Measurements from ENCODE around the gene APOL1.

Gene APOL1

GRCh38 chr22:36233796-36234195, 19.1 kb upstream of the APOL1 start:
- DNase-seq (ENCODE audit: insufficient read length, low spot score): no peak
- TF ChIP-seq POLR2AphosphoS5 (IDR thresholded peaks at IDR 0.05; ENCODE audit: low read depth, low read length) (no peak), TAF1 (IDR thresholded peaks at IDR 0.05; ENCODE audit: low read depth, low read length) (no peak), POU2F2 (IDR thresholded peaks at IDR 0.05; ENCODE audit: low read depth, low read length) (no peak), SPI1 (IDR thresholded peaks at IDR 0.05; ENCODE audit: low read depth, low read length) (no peak), PAX5 (IDR thresholded peaks at IDR 0.05; ENCODE audit: insufficient read depth, low read length, severe bottlenecking) (no peak), POLR2A (IDR thresholded peaks at IDR 0.05; ENCODE audit: low read depth, low read length) (no peak)
- FAIRE-seq: no peak

- DNase-seq (ENCODE audit: insufficient read length, low spot score) (no peak), FAIRE-seq (no peak)
- no peak for TF ChIP-seq POU2F2 (IDR thresholded peaks at IDR 0.05; ENCODE audit: low read depth, low read length)
- no peak for TF ChIP-seq POLR2A (IDR thresholded peaks at IDR 0.05; ENCODE audit: low read depth, low read length)
- no peak for TF ChIP-seq TAF1 (IDR thresholded peaks at IDR 0.05; ENCODE audit: low read depth, low read length)
- TF ChIP-seq SPI1 (IDR thresholded peaks at IDR 0.05; ENCODE audit: low read depth, low read length): no peak
- TF ChIP-seq PAX5 (IDR thresholded peaks at IDR 0.05; ENCODE audit: insufficient read depth, low read length, severe bottlenecking): no peak
- no peak for TF ChIP-seq POLR2AphosphoS5 (IDR thresholded peaks at IDR 0.05; ENCODE audit: low read depth, low read length)
Measured at GRCh38 chr22:36234213-36234612, 18.7 kb upstream of the APOL1 start.

- no peak for TF ChIP-seq SPI1 (IDR thresholded peaks at IDR 0.05; ENCODE audit: low read depth, low read length)
- TF ChIP-seq POLR2A (IDR thresholded peaks at IDR 0.05; ENCODE audit: low read depth, low read length): no peak
- no peak for TF ChIP-seq POLR2AphosphoS5 (IDR thresholded peaks at IDR 0.05; ENCODE audit: low read depth, low read length)
- TF ChIP-seq TAF1 (IDR thresholded peaks at IDR 0.05; ENCODE audit: low read depth, low read length): no peak
- TF ChIP-seq PAX5 (IDR thresholded peaks at IDR 0.05; ENCODE audit: insufficient read depth, low read length, severe bottlenecking): no peak
- no peak for TF ChIP-seq POU2F2 (IDR thresholded peaks at IDR 0.05; ENCODE audit: low read depth, low read length)
- peak; percentile 9 for FAIRE-seq
Measured at GRCh38 chr22:36234919-36235318, 18.0 kb upstream of the APOL1 start.

GRCh38 chr22:36235585-36235984, 17.3 kb upstream of the APOL1 start:
- TF ChIP-seq POLR2A (IDR thresholded peaks at IDR 0.05; ENCODE audit: low read depth, low read length): no peak
- TF ChIP-seq POLR2AphosphoS5 (IDR thresholded peaks at IDR 0.05; ENCODE audit: low read depth, low read length): no peak
- no peak for TF ChIP-seq TAF1 (IDR thresholded peaks at IDR 0.05; ENCODE audit: low read depth, low read length)
- no peak for TF ChIP-seq SPI1 (IDR thresholded peaks at IDR 0.05; ENCODE audit: low read depth, low read length)
- no peak for TF ChIP-seq POU2F2 (IDR thresholded peaks at IDR 0.05; ENCODE audit: low read depth, low read length)
- TF ChIP-seq PAX5 (IDR thresholded peaks at IDR 0.05; ENCODE audit: insufficient read depth, low read length, severe bottlenecking): no peak
- FAIRE-seq: no peak
- DNase-seq (ENCODE audit: insufficient read length, low spot score): no peak

More at GRCh38 chr22:36234919-36235318, 18.0 kb upstream of the APOL1 start:
- no peak for DNase-seq (ENCODE audit: insufficient read length, low spot score)

GRCh38 chr22:36236388-36237319, 16.3 kb upstream of the APOL1 start:
- DNase-seq (ENCODE audit: insufficient read length, low spot score): no peak
- no peak for FAIRE-seq
- no peak for TF ChIP-seq TAF1 (IDR thresholded peaks at IDR 0.05; ENCODE audit: low read depth, low read length)
- no peak for TF ChIP-seq POLR2A (IDR thresholded peaks at IDR 0.05; ENCODE audit: low read depth, low read length)
- TF ChIP-seq POU2F2 (IDR thresholded peaks at IDR 0.05; ENCODE audit: low read depth, low read length): no peak
- TF ChIP-seq PAX5 (IDR thresholded peaks at IDR 0.05; ENCODE audit: insufficient read depth, low read length, severe bottlenecking): no peak
- no peak for TF ChIP-seq SPI1 (IDR thresholded peaks at IDR 0.05; ENCODE audit: low read depth, low read length)
- no peak for TF ChIP-seq POLR2AphosphoS5 (IDR thresholded peaks at IDR 0.05; ENCODE audit: low read depth, low read length)

- FAIRE-seq: peak; percentile 65
- TF ChIP-seq TAF1 (IDR thresholded peaks at IDR 0.05; ENCODE audit: low read depth, low read length) (no peak), SPI1 (IDR thresholded peaks at IDR 0.05; ENCODE audit: low read depth, low read length) (no peak), PAX5 (IDR thresholded peaks at IDR 0.05; ENCODE audit: insufficient read depth, low read length, severe bottlenecking) (no peak), POLR2AphosphoS5 (IDR thresholded peaks at IDR 0.05; ENCODE audit: low read depth, low read length) (no peak), POLR2A (IDR thresholded peaks at IDR 0.05; ENCODE audit: low read depth, low read length) (no peak), POU2F2 (IDR thresholded peaks at IDR 0.05; ENCODE audit: low read depth, low read length) (no peak)
- no peak for DNase-seq (ENCODE audit: insufficient read length, low spot score)
Measured at GRCh38 chr22:36237462-36238372, 15.2 kb upstream of the APOL1 start.

- FAIRE-seq (no peak), DNase-seq (ENCODE audit: insufficient read length, low spot score) (no peak)
- TF ChIP-seq SPI1 (IDR thresholded peaks at IDR 0.05; ENCODE audit: low read depth, low read length) (no peak), POLR2A (IDR thresholded peaks at IDR 0.05; ENCODE audit: low read depth, low read length) (no peak), POU2F2 (IDR thresholded peaks at IDR 0.05; ENCODE audit: low read depth, low read length) (no peak), PAX5 (IDR thresholded peaks at IDR 0.05; ENCODE audit: insufficient read depth, low read length, severe bottlenecking) (no peak), TAF1 (IDR thresholded peaks at IDR 0.05; ENCODE audit: low read depth, low read length) (no peak)
Measured at GRCh38 chr22:36238373-36239149, 14.4 kb upstream of the APOL1 start.

GRCh38 chr22:36239150-36239400, 13.9 kb upstream of the APOL1 start:
- DNase-seq (ENCODE audit: insufficient read length, low spot score): no peak
- TF ChIP-seq POU2F2 (IDR thresholded peaks at IDR 0.05; ENCODE audit: low read depth, low read length) (no peak), PAX5 (IDR thresholded peaks at IDR 0.05; ENCODE audit: insufficient read depth, low read length, severe bottlenecking) (no peak), POLR2AphosphoS5 (IDR thresholded peaks at IDR 0.05; ENCODE audit: low read depth, low read length) (no peak), SPI1 (IDR thresholded peaks at IDR 0.05; ENCODE audit: low read depth, low read length) (no peak), TAF1 (IDR thresholded peaks at IDR 0.05; ENCODE audit: low read depth, low read length) (no peak), POLR2A (IDR thresholded peaks at IDR 0.05; ENCODE audit: low read depth, low read length) (no peak)
- FAIRE-seq: no peak

Data from GM12891 (cell line).